ENCODE results near the gene MAP3K8. TPM values are rescaled to one million over a fixed set of nuclear protein-coding genes. Genes with fewer than 3 reads are reported as not detected.
A peak's percentile ranks its signal among the peaks of the same experiment; 100 is the strongest.

MAP3K8 gene
- total and polyA plus RNA-seq, 7 donors = 2.4 to 8.3 (median 4.4) TPM

DNA sequence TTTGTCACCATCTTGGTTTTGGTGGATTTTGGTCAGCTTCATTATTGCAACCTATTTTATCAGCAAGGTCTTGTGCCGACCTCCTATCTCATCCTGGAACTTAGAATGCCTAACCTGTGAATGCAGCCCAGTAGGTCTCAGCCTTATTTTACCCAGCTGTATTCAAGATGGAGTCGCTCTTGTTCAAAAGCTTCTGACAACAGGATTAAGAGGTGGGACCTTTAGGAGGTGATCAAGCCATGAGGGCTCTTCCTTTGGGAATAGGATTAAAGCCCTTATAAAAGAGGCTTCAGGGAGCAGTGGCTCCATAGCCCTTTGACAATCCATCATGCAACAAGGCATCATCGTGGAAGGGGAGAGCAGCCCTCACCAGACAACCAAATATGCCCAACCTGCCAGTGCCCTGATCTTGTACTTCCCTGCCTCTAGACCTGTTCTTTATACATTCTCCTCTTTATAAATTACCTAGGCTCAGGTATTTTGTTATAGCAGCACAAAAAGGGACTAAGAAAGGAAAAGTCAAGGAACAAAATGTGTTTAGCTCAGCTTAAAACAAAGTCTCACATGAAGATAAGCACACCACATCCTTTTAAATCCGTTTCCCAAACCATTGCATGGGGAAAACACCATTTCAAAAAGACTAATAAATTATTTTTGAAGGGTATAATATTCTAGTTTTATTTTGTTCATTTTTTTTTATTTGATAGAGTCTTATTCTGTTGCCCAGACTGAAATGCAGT lies 8.5 kb upstream of the MAP3K8 start:
- no peaks in the 10 kb centered on the region for H3K27me3 ChIP-seq (ENCODE audit: insufficient read depth in 3 of 3, low read length in 2 of 3)
- H3K4me3 ChIP-seq = no peak overlapping the region
- no peak for ATAC-seq
- intact Hi-C loops (cut with DNase I) = no loop called here
- H3K9me3 ChIP-seq = no peaks in the 10 kb centered on the region
- no peak overlapping the region for H3K27ac ChIP-seq
- H3K36me3 ChIP-seq (ENCODE audit: insufficient read depth in 1 of 2, low read depth in 1 of 2) = no peaks in the 10 kb centered on the region
- no peak for DNase-seq
- TF ChIP-seq, protein P1, sequence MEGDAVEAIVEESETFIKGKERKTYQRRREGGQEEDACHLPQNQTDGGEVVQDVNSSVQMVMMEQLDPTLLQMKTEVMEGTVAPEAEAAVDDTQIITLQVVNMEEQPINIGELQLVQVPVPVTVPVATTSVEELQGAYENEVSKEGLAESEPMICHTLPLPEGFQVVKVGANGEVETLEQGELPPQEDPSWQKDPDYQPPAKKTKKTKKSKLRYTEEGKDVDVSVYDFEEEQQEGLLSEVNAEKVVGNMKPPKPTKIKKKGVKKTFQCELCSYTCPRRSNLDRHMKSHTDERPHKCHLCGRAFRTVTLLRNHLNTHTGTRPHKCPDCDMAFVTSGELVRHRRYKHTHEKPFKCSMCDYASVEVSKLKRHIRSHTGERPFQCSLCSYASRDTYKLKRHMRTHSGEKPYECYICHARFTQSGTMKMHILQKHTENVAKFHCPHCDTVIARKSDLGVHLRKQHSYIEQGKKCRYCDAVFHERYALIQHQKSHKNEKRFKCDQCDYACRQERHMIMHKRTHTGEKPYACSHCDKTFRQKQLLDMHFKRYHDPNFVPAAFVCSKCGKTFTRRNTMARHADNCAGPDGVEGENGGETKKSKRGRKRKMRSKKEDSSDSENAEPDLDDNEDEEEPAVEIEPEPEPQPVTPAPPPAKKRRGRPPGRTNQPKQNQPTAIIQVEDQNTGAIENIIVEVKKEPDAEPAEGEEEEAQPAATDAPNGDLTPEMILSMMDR (IDR thresholded peaks at IDR 0.05) = no peak
- H3K4me1 ChIP-seq = peaks cover 11% of the 10 kb centered on the region
- WGBS, 3 donors = 72 to 96% (median 82%) methylated on average over 4 of the region's 4 CpGs

DNA sequence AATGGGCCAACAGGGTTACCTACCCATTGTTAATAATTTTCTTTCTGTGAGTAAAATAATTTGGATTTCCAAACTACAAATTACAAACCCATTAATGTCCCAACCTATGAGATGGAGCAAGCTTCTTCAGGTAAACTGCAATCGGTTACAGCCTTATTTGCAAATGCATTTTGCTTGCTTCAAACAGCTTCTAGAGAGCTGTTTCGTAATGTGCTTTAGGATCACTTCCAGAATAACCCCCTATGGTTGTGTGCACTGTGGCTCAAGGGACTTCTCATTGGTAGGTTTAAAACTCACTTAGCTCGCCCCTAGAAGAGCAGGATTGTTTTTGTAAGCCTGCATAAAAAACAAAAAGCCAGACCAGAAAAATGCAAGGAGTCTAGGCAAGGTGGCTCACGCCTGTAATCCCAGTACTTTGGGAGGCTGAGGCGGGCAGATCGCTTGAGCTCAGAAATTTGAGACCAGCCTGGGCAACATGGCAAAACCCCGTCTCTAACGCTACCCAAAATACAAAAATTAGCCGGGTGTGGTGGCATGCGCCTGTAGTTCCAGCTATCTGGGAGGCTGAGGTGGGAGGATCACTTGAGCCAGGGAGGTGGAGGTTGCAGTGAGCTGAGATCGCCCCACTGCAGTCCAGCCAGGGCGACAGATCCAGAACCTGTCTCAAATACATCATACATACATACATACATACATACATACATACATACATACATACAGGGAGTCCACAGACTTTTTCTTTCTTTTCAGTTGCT lies 3.3 kb upstream of the MAP3K8 start:
- WGBS, 3 donors = 88 to 91% (median 91%) methylated on average over 12 of the region's 12 CpGs

DNA sequence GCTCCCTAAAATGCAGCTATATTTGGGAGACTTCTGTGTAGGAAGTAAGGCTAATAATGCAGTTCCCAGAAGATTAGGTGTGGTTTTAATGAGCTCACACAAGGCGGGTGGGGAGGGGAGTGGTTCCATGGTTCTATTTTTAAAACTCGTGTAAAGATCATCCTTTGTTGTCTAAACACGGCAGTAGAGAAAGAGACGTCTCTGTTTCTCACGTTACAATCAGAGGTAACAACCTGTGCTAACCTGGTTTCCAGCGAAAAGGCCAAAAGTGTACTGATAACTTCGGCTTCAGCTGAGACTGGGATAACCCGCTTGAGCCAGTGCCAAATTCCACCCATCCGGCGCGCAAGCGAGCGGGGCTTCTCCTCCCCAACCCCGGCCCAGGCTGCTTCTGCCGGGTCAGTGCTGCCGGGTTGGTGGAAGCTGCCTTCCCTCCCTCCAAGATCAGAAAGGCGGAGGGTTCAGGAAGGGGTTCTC lies 2.5 kb upstream of the MAP3K8 start:
- Histone ChIP-seq H3K27me3 (ENCODE audit: insufficient read depth in 3 of 3, low read length in 2 of 3) (no peaks in the 10 kb centered on the region), H3K36me3 (ENCODE audit: insufficient read depth in 1 of 2, low read depth in 1 of 2) (no peaks in the 10 kb centered on the region), H3K4me3 (peak overlapping the region; percentile 36), H3K4me1 (peaks cover 19% of the 10 kb centered on the region), H3K9me3 (no peaks in the 10 kb centered on the region), H3K27ac (peak overlapping the region; percentile 57)
- TF ChIP-seq, protein P1 (IDR thresholded peaks at IDR 0.05) = no peak
- WGBS, 3 donors = 31 to 39% (median 33%) methylated on average over 17 of the region's 17 CpGs
- no peak for ATAC-seq
- DNase-seq = peak; percentile 32 to 60
- intact Hi-C loops (cut with DNase I) = no loop called here

More for the DNA sequence above, 3.3 kb upstream of the MAP3K8 start:
- H3K27me3 ChIP-seq (ENCODE audit: insufficient read depth in 3 of 3, low read length in 2 of 3) = no peaks in the 10 kb centered on the region
- intact Hi-C loops (cut with DNase I) = no loop called here
- TF ChIP-seq, protein P1 (IDR thresholded peaks at IDR 0.05) = no peak
- no peak for ATAC-seq
- no peak for DNase-seq
- H3K4me1 ChIP-seq = peaks cover 13% of the 10 kb centered on the region
- no peak overlapping the region for H3K4me3 ChIP-seq
- H3K9me3 ChIP-seq = no peaks in the 10 kb centered on the region
- H3K36me3 ChIP-seq (ENCODE audit: insufficient read depth in 1 of 2, low read depth in 1 of 2) = no peaks in the 10 kb centered on the region
- peak overlapping the region; percentile 57 for H3K27ac ChIP-seq

DNA sequence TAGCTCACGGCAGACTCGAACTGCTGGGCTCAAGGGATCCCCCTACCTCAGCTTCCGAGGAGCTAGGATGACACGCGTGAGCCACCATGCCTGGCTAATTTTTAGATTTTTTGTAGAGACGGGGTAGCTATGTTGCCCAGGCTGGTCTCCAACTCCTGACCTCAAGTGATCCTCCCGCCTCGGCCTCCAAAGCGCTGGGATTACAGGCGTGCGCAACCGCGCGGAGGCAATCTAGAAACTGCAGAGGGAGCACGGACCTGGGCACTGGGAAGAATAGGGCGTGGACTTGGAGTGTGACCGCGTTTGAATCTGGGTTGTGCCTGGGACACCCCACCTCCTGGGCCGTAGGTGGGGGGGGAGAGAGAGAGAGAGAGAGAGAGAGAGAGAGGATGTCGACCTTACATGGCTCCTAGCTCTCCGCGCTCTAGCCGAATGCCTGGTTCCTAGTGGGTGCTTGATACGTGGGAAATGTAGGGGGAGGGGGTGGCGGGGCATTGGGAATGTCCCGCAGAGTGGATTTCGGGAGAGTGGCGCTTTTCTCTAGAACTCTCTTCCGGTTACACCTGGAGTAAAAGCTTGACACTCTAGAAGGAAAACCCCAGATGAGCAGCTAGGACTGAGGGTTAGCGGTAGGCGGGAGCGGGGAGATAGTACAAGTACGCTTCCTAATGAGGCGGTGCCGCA lies 1.2 kb upstream of the MAP3K8 start:
- WGBS, 3 donors = 37 to 43% (median 37%) methylated on average over 34 to 35 of the region's 35 CpGs
- no peaks in the 10 kb centered on the region for H3K36me3 ChIP-seq (ENCODE audit: insufficient read depth in 1 of 2, low read depth in 1 of 2)
- no peaks in the 10 kb centered on the region for H3K9me3 ChIP-seq
- DNase-seq = peak in 1 of 2 donors; percentile 60
- no peaks in the 10 kb centered on the region for H3K27me3 ChIP-seq (ENCODE audit: insufficient read depth in 3 of 3, low read length in 2 of 3)
- H3K4me1 ChIP-seq = peaks cover 27% of the 10 kb centered on the region
- intact Hi-C loops (cut with DNase I) = no loop called here
- TF ChIP-seq, protein P1 (IDR thresholded peaks at IDR 0.05) = no peak
- peak overlapping the region; percentile 90 for H3K27ac ChIP-seq
- ATAC-seq = peak in 1 of 4 donors; percentile 2
- peak overlapping the region; percentile 93 for H3K4me3 ChIP-seq

Measured in psoas muscle (tissue), 8 donors.